Measurements from ENCODE around the gene DGKB. TPM values are rescaled to one million over a fixed set of nuclear protein-coding genes. Genes with fewer than 3 reads are reported as not detected.

Gene DGKB
- total and polyA plus RNA-seq, 2 of the 8 experiments (the other 6 are each of a cell fraction or from before 2014, with no cell fraction given), result 1.9 to 2.6 TPM

- TF ChIP-seq HDAC2 (IDR thresholded peaks at IDR 0.05; ENCODE audit: borderline replicate concordance in 1 of 2, low read depth in 2 of 2, low read length in 2 of 2), result no peak
- TF ChIP-seq SIX5 (IDR thresholded peaks at IDR 0.05; ENCODE audit: low read depth, low read length), result no peak
- no peak for TF ChIP-seq TAF7 (optimal IDR thresholded peaks at IDR 0.05; ENCODE audit: borderline replicate concordance, low read depth, low read length)
- no peak for TF ChIP-seq YY1 (IDR thresholded peaks at IDR 0.05; ENCODE audit: low read depth, low read length)
- TF ChIP-seq POU5F1 (IDR thresholded peaks at IDR 0.05; ENCODE audit: low read depth, low read length), result no peak
Measured at GRCh38 chr7:14218338-14218737, 684.2 kb downstream of the DGKB start (continued).

Measured in H1 (cell line).